Astrocyte (in vitro differentiated cells and primary cell): ENCODE measurements around the gene RAB17. TPM values are rescaled to one million over a fixed set of nuclear protein-coding genes. Genes with fewer than 3 reads are reported as not detected.

Experiments used
- DNase-seq: peaks from one replicate; pipeline ENCODE4 v3.0.0-alpha.2; 2010; ENCODE audit warnings: low read depth
- FAIRE-seq: peaks from 2 replicates; lab custom pipeline; 2011; peaks lifted over from hg19 to GRCh38; lab: Jason Lieb, UNC
- H2AFZ ChIP-seq: 2 replicates; pipeline ENCODE4 v1.6.0; 2012; ENCODE audit warnings: low read depth, low read length, inconsistent platforms
- H3K27ac ChIP-seq: 2 replicates; pipeline ENCODE4 v1.5.1; 2011; ENCODE audit warnings: low read depth, low read length, inconsistent platforms
- H3K27me3 ChIP-seq: 2 replicates; pipeline ENCODE4 v1.6.0; 2011; ENCODE audit warnings: low read length, inconsistent platforms; ENCODE audit not compliant: insufficient read depth
- H3K36me3 ChIP-seq: 2 replicates; pipeline ENCODE4 v1.5.1; 2011; ENCODE audit warnings: low read length, inconsistent platforms; ENCODE audit not compliant: insufficient read depth
- H3K4me1 ChIP-seq: 2 replicates; pipeline ENCODE4 v1.5.1; 2011; ENCODE audit warnings: low read length, inconsistent platforms; ENCODE audit not compliant: insufficient read depth
- H3K4me2 ChIP-seq: 2 replicates; pipeline ENCODE4 v1.6.0; 2012; ENCODE audit warnings: low read length, inconsistent platforms
- H3K4me3 ChIP-seq: 2 replicates; pipeline ENCODE4 v1.5.1; 2011; ENCODE audit warnings: low read depth, mild to moderate bottlenecking, low read length, inconsistent platforms; ENCODE audit not compliant: insufficient read depth
- H3K79me2 ChIP-seq: 2 replicates; pipeline ENCODE4 v1.6.0; 2012; ENCODE audit warnings: mild to moderate bottlenecking, low read length, inconsistent platforms; ENCODE audit not compliant: insufficient read depth
- H3K9ac ChIP-seq: 2 replicates; pipeline ENCODE4 v1.6.0; 2012; ENCODE audit warnings: mild to moderate bottlenecking, low read length, inconsistent platforms
- H3K9me3 ChIP-seq: 2 replicates; pipeline ENCODE4 v1.5.1; 2012; ENCODE audit warnings: low read depth, mild to moderate bottlenecking, low read length, inconsistent platforms; ENCODE audit not compliant: insufficient read depth
- H4K20me1 ChIP-seq: 2 replicates; pipeline ENCODE4 v1.6.0; 2012; ENCODE audit warnings: low read length, inconsistent platforms; ENCODE audit not compliant: insufficient read depth
- H3K27ac Mint-ChIP-seq: one replicate; pipeline ENCODE4 v1.8.0; 2021; ENCODE audit warnings: mild to moderate bottlenecking, mixed read lengths; ENCODE audit not compliant: unreplicated experiment
- H3K27me3 Mint-ChIP-seq: one replicate; pipeline ENCODE4 v1.8.0; 2021; ENCODE audit warnings: low read depth, mixed read lengths; ENCODE audit not compliant: unreplicated experiment
- H3K36me3 Mint-ChIP-seq: one replicate; pipeline ENCODE4 v1.8.0; 2021; ENCODE audit warnings: low read depth, mixed read lengths; ENCODE audit not compliant: unreplicated experiment
- H3K4me1 Mint-ChIP-seq: one replicate; pipeline ENCODE4 v1.8.0; 2021; ENCODE audit warnings: low read depth, mixed read lengths; ENCODE audit not compliant: unreplicated experiment
- H3K4me3 Mint-ChIP-seq: one replicate; pipeline ENCODE4 v1.8.0; 2021; ENCODE audit warnings: mild to moderate bottlenecking, moderate library complexity, mixed read lengths; ENCODE audit not compliant: unreplicated experiment
- H3K9me3 Mint-ChIP-seq: one replicate; pipeline ENCODE4 v1.8.0; 2021; ENCODE audit warnings: mild to moderate bottlenecking, mixed read lengths; ENCODE audit not compliant: unreplicated experiment
- CTCF ChIP-seq: IDR thresholded peaks from 2 replicates; pipeline ENCODE4 v1.5.1; 2011; ENCODE audit warnings: low read depth, mild to moderate bottlenecking, inconsistent platforms, low read length, moderate library complexity; ENCODE audit not compliant: insufficient read depth
- EZH2 ChIP-seq: IDR thresholded peaks from 2 replicates; pipeline ENCODE4 v1.6.1; 2012; ENCODE audit warnings: mild to moderate bottlenecking, low read length, inconsistent platforms; ENCODE audit not compliant: insufficient read depth
- total RNA-seq: library from RNA; stranded (reverse); gene quantifications from 2 replicates; pipeline ENCODE4 v1.2.1, GENCODE V29; 2021

The RAB17 gene
- total RNA-seq, 1 donor from 2014 or later = 1.4 TPM

GRCh38 chr2:237539681-237540080 lies 50.9 kb downstream of the RAB17 start:
- no peak overlapping the region for H3K27ac Mint-ChIP-seq
- Histone ChIP-seq H4K20me1 (no peaks in the 10 kb centered on the region), H3K9me3 (no peaks in the 10 kb centered on the region), H3K4me1 (peaks cover 7% of the 10 kb centered on the region), H3K79me2 (no peaks in the 10 kb centered on the region), H3K4me2 (no peak overlapping the region), H3K27ac (no peak overlapping the region), H3K4me3 (no peak overlapping the region), H2AFZ (no peak overlapping the region), H3K36me3 (peaks cover 12% of the 10 kb centered on the region), H3K9ac (no peak overlapping the region), H3K27me3 (no peaks in the 10 kb centered on the region)
- TF ChIP-seq CTCF (no peak), EZH2 (no peak)
- no peak for FAIRE-seq
- H3K4me1 Mint-ChIP-seq = peaks cover 5% of the 10 kb centered on the region
- no peak overlapping the region for H3K4me3 Mint-ChIP-seq
- H3K9me3 Mint-ChIP-seq = peaks cover 5% of the 10 kb centered on the region
- peaks cover 6% of the 10 kb centered on the region for H3K36me3 Mint-ChIP-seq
- DNase-seq = no peak
- H3K27me3 Mint-ChIP-seq = peaks cover 7% of the 10 kb centered on the region

- Mint-ChIP-seq H3K36me3 (peaks cover 6% of the 10 kb centered on the region), H3K4me3 (no peak overlapping the region), H3K27ac (no peak overlapping the region), H3K27me3 (peaks cover 7% of the 10 kb centered on the region), H3K9me3 (peaks cover 5% of the 10 kb centered on the region), H3K4me1 (peaks cover 5% of the 10 kb centered on the region)
- Histone ChIP-seq H3K79me2 (no peaks in the 10 kb centered on the region), H3K9me3 (no peaks in the 10 kb centered on the region), H3K4me1 (peaks cover 12% of the 10 kb centered on the region), H3K4me2 (no peak overlapping the region), H3K9ac (no peak overlapping the region), H3K27me3 (no peaks in the 10 kb centered on the region), H3K36me3 (peaks cover 19% of the 10 kb centered on the region), H3K4me3 (no peak overlapping the region), H4K20me1 (peaks cover 6% of the 10 kb centered on the region), H2AFZ (no peak overlapping the region), H3K27ac (no peak overlapping the region)
- TF ChIP-seq CTCF (no peak), EZH2 (no peak)
- DNase-seq (no peak), FAIRE-seq (no peak)
These were observed 51.6 kb downstream of the RAB17 start for GRCh38 chr2:237538901-237539300.

GRCh38 chr2:237538001-237538720 lies 52.4 kb downstream of the RAB17 start:
- TF ChIP-seq CTCF (no peak), EZH2 (no peak)
- Histone ChIP-seq H2AFZ (no peak overlapping the region), H3K36me3 (peaks cover 20% of the 10 kb centered on the region), H3K79me2 (no peaks in the 10 kb centered on the region), H3K4me2 (no peak overlapping the region), H3K4me1 (peaks cover 17% of the 10 kb centered on the region), H3K27me3 (no peaks in the 10 kb centered on the region), H3K9me3 (no peaks in the 10 kb centered on the region), H3K27ac (no peak overlapping the region), H3K9ac (no peak overlapping the region), H4K20me1 (peaks cover 10% of the 10 kb centered on the region), H3K4me3 (no peak overlapping the region)
- Mint-ChIP-seq H3K4me3 (no peak overlapping the region), H3K9me3 (peaks cover 5% of the 10 kb centered on the region), H3K4me1 (peaks cover 8% of the 10 kb centered on the region), H3K27ac (no peak overlapping the region), H3K36me3 (peaks cover 6% of the 10 kb centered on the region), H3K27me3 (peaks cover 7% of the 10 kb centered on the region)
- FAIRE-seq (no peak), DNase-seq (no peak)
